A673 (cell line): ENCODE results near the gene MROH2B. TPM values are rescaled to one million over a fixed set of nuclear protein-coding genes. Genes with fewer than 3 reads are reported as not detected.

Experiments
- BruUV-seq: library from RNA; stranded (reverse); fragments of 400-500 nt; replicated peaks from 2 replicates; lab custom pipeline; 2021; lab: Mats Ljungman, UMichigan
- CTCF ChIA-PET: fragments of 300-600 bp; sonication (Branson Sonifier 250); formaldehyde crosslinking; loops from one replicate; lab custom pipeline; 2022; ENCODE audit warnings: antibody characterized with exemption; lab: Charles Lee
- POLR2A ChIA-PET: fragments of 300-600 bp; sonication (Branson Sonifier 250); formaldehyde crosslinking; loops from one replicate; lab custom pipeline; 2022; ENCODE audit warnings: antibody characterized with exemption; ENCODE audit not compliant: low non-redundant PET; lab: Charles Lee
- DNase-seq: peaks from one replicate; pipeline ENCODE4 v3.0.0-alpha.2; 2015; ENCODE audit warnings: low spot score
- H3K27ac ChIP-seq: fragments of 200-600 bp; sonication (generic); 2 replicates; pipeline ENCODE4 v1.5.1; 2016; ENCODE audit warnings: mixed run types, low read depth, mild to moderate bottlenecking, mixed read lengths, antibody characterized with exemption, low read length; ENCODE audit not compliant: poor library complexity, severe bottlenecking
- H3K27me3 ChIP-seq: fragments of 200-600 bp; sonication (generic); replicated peaks from 2 replicates; pipeline ENCODE4 v1.6.1; 2017; ENCODE audit warnings: mixed run types, low read depth, mild to moderate bottlenecking, mixed read lengths, antibody characterized with exemption, low read length; ENCODE audit not compliant: insufficient read depth, poor library complexity
- H3K36me3 ChIP-seq: fragments of 200-600 bp; sonication (generic); 2 replicates; pipeline ENCODE4 v1.6.1; 2016; ENCODE audit warnings: mixed run types, mild to moderate bottlenecking, mixed read lengths, antibody characterized with exemption, low read length; ENCODE audit not compliant: insufficient read depth, poor library complexity, severe bottlenecking
- H3K4me1 ChIP-seq: fragments of 200-600 bp; sonication (generic); 2 replicates; pipeline ENCODE4 v1.6.1; 2017; ENCODE audit warnings: mixed run types, mild to moderate bottlenecking, mixed read lengths, antibody characterized with exemption, low read length; ENCODE audit not compliant: insufficient read depth, poor library complexity, severe bottlenecking
- H3K4me3 ChIP-seq: fragments of 200-600 bp; sonication (generic); 2 replicates; pipeline ENCODE4 v1.5.1; 2016; ENCODE audit warnings: low read depth, mixed run types, mild to moderate bottlenecking, mixed read lengths, low read length; ENCODE audit not compliant: poor library complexity, severe bottlenecking
- H3K9me3 ChIP-seq: fragments of 200-600 bp; sonication (generic); 2 replicates; pipeline ENCODE4 v1.6.1; 2016; ENCODE audit warnings: mixed run types, low read depth, mild to moderate bottlenecking, mixed read lengths, antibody characterized with exemption, low read length; ENCODE audit not compliant: poor library complexity, severe bottlenecking
- EZH2 ChIP-seq: fragments of 200-600 bp; sonication (generic); IDR thresholded peaks from 2 replicates; pipeline ENCODE4 v1.6.1; 2017; ENCODE audit warnings: borderline replicate concordance, low read depth, mild to moderate bottlenecking, mixed read lengths, antibody characterized with exemption, low read length; ENCODE audit not compliant: poor library complexity, severe bottlenecking
- intact Hi-C: fragments of 100-400 bp; cut with micrococcal nuclease; formaldehyde crosslinking; loops from one replicate; pipeline ENCODE4 v1.10.0; 2022; ENCODE audit not compliant: unreplicated experiment
- total RNA-seq: library from RNA; stranded (reverse); gene quantifications from 2 replicates; pipeline ENCODE4 v1.2.3, GENCODE V29; 2021
- TF ChIP-seq, protein P1 (sequence below): fragments of 300-800, 200-600 bp; sonication (generic); conservative IDR thresholded peaks from 2 replicates; pipeline ENCODE4 v1.5.1; 2017; ENCODE audit warnings: low read depth, mild to moderate bottlenecking, antibody characterized with exemption, low read length, moderate library complexity, mixed read lengths

The MROH2B gene
- total RNA-seq, 1 experiment from 2014 or later = not detected

DNA sequence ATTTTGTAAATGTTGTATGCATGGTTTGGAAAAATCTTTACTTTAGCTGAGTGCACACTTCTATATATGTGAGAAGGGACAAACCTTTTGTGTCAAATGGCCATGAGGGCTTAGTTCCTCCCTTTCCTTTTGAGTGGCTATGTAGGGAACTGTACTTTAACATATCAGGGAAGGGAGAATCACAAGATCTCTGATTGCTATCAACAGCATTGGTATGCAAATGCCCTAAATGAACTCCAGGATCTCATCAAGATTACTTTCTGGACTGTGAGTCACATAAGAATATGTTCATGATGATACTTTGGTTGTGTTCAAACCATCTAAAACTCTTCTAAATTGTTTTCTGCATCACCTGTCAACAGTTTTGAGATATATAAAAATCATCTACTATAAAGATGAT is 31.2 kb upstream of the MROH2B start:
- Histone ChIP-seq H3K27me3 (no peaks in the 10 kb centered on the region), H3K9me3 (no peaks in the 10 kb centered on the region), H3K4me3 (no peak overlapping the region), H3K27ac (no peak overlapping the region), H3K4me1 (no peaks in the 10 kb centered on the region), H3K36me3 (no peaks in the 10 kb centered on the region)
- intact Hi-C loops = no loop called here
- no peak for DNase-seq
- TF ChIP-seq EZH2 = no peak
- TF ChIP-seq, protein P1, sequence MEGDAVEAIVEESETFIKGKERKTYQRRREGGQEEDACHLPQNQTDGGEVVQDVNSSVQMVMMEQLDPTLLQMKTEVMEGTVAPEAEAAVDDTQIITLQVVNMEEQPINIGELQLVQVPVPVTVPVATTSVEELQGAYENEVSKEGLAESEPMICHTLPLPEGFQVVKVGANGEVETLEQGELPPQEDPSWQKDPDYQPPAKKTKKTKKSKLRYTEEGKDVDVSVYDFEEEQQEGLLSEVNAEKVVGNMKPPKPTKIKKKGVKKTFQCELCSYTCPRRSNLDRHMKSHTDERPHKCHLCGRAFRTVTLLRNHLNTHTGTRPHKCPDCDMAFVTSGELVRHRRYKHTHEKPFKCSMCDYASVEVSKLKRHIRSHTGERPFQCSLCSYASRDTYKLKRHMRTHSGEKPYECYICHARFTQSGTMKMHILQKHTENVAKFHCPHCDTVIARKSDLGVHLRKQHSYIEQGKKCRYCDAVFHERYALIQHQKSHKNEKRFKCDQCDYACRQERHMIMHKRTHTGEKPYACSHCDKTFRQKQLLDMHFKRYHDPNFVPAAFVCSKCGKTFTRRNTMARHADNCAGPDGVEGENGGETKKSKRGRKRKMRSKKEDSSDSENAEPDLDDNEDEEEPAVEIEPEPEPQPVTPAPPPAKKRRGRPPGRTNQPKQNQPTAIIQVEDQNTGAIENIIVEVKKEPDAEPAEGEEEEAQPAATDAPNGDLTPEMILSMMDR = no peak
- POLR2A ChIA-PET = no interaction called here
- BruUV-seq = no TSS peak
- CTCF ChIA-PET = no interaction called here

DNA sequence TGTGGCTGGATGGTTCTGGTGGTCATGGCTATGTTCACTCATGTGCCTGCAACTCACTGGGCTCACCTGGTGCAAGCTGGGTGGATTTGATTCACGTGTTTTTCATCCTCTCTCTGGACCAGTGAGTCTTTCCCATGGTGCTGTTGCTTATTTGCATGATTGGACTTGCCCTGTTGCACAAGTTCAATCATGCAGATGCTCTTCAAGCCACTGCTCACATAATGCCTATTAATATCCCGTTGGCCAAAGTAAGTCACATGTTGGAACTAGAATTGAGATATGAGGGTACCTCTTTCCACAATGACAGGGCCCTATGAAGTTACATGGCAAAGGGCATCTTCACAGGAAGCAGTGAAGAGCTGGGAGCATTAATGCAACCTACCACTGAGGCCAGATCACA is 26.5 kb upstream of the MROH2B start:
- CTCF ChIA-PET = no interaction called here
- H3K4me1 ChIP-seq = no peaks in the 10 kb centered on the region
- BruUV-seq = no TSS peak
- intact Hi-C loops = no loop called here
- no peak for DNase-seq
- H3K27me3 ChIP-seq = no peaks in the 10 kb centered on the region
- POLR2A ChIA-PET = no interaction called here
- no peaks in the 10 kb centered on the region for H3K36me3 ChIP-seq
- no peak overlapping the region for H3K27ac ChIP-seq
- H3K9me3 ChIP-seq = no peaks in the 10 kb centered on the region
- H3K4me3 ChIP-seq = no peak overlapping the region
- TF ChIP-seq, protein P1 = no peak
- TF ChIP-seq EZH2 = no peak

DNA sequence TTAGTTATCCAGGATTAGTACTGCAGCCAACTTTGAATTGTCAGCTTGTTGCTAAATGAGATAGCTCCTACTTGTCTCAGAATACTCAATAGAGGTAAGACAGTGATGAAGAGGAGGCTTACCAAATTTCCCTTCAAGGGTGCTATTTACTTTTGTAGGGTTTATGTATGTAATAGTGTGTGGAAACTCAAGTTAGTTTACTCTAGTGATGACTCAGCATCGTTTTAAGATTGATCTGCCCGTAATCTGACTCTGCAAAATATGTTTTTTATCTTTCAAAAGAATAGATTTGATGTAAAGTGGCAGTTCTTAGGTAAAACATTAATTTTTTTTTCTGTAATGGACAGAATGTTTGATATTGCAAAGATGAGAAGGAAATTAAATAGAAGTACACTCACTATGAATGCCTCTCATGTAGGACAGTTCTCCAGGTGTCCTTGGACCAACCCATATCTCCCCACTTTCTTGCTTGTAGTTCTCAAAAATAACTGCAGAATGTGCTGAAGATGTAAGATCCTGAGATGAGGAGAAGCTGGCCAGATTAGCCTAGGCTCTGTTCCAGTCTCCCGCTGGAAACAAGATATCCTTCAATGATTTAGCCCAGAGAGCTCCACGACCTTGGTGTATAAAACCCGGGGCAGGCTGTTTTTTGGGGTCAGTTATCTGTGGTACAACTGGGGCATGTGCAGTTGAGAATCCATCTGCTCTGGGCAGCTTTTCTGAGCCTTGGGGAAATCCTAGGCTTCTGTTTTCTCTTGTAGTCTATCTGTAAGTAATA is 24.4 kb upstream of the MROH2B start:
- no peaks in the 10 kb centered on the region for H3K4me1 ChIP-seq
- no peaks in the 10 kb centered on the region for H3K9me3 ChIP-seq
- H3K4me3 ChIP-seq = no peak overlapping the region
- intact Hi-C loops = no loop called here
- CTCF ChIA-PET = no interaction called here
- no peak for DNase-seq
- TF ChIP-seq EZH2 = no peak
- TF ChIP-seq, protein P1 = no peak
- H3K27me3 ChIP-seq = no peaks in the 10 kb centered on the region
- no peaks in the 10 kb centered on the region for H3K36me3 ChIP-seq
- H3K27ac ChIP-seq = no peak overlapping the region
- POLR2A ChIA-PET = no interaction called here
- BruUV-seq = no TSS peak
